Omental fat pad (tissue), 4 donors: ENCODE results near the gene GOLGA3. TPM values are rescaled to one million over a fixed set of nuclear protein-coding genes. Genes with fewer than 3 reads are reported as not detected.
"Not testable (repeated sequence)": the region's sequence is repeated elsewhere in the genome, so short reads cannot be mapped to it uniquely, and the experiment has no call there.

Source experiments
- ATAC-seq: fragments of 150-250 bp; one replicate; pipeline ENCODE4 v1.9.1; 2016; ENCODE audit warnings: mild to moderate bottlenecking, moderate library complexity; ENCODE audit not compliant: low FRiP score
- DNase-seq: peaks from one replicate; pipeline ENCODE4 v3.0.0-alpha.2; 2019; ENCODE audit warnings: low spot score
- CTCF ChIP-seq, 3 donors: fragments of 450-650 bp; IDR thresholded peaks; one replicate each; pipeline ENCODE4 v1.5.1; 2016 to 2017; ENCODE audit warnings: antibody characterized with exemption in 3 of 3, mild to moderate bottlenecking in 3 of 3, moderate library complexity in 2 of 3
- total RNA-seq, 4 donors: library from RNA; depleted of rRNA; stranded (reverse); fragments of >200 nt; gene quantifications; one replicate each; pipeline ENCODE4 v1.1.0, GENCODE V29; 2016

Gene GOLGA3
- total RNA-seq, 4 donors from 2014 or later: 55.0 to 136 (median 72.5) TPM

GRCh38 chr12:132869551-132869950 is 40.9 kb upstream of the GOLGA3 start:
- no peak for TF ChIP-seq CTCF (IDR thresholded peaks at IDR 0.05)
- no peak for ATAC-seq
- DNase-seq: no peak

- DNase-seq: no peak
- ATAC-seq: no peak
- TF ChIP-seq CTCF (IDR thresholded peaks at IDR 0.05): no peak
These were observed 37.7 kb upstream of the GOLGA3 start for GRCh38 chr12:132866251-132866828.

DNA sequence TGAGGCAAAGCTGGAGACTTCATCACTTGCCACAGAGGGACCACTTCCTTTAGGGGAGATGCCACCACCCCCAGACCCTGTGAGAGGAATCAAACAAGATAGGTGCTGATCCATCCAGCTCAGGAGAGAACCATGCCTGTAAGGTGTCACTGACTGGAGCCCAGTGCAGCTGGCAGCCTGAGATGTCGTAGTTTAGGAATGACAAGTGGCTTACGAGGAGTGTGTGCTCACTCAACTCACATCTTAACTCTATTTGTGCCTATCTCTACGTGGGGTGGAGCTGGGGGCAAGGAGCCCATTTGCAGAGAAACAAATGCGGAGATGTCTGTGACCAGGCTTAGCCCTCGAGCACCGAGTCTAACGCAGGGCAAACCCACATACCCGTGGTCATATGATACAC is 32.9 kb upstream of the GOLGA3 start:
- DNase-seq: no peak
- no peak for TF ChIP-seq CTCF (IDR thresholded peaks at IDR 0.05)
- no peak for ATAC-seq

- no peak for TF ChIP-seq CTCF (IDR thresholded peaks at IDR 0.05)
- ATAC-seq: no peak
- no peak for DNase-seq
These were observed 30.1 kb upstream of the GOLGA3 start for GRCh38 chr12:132858718-132859266.

GRCh38 chr12:132857019-132857418 is 28.4 kb upstream of the GOLGA3 start:
- not testable (repeated sequence) for ATAC-seq, DNase-seq

DNA sequence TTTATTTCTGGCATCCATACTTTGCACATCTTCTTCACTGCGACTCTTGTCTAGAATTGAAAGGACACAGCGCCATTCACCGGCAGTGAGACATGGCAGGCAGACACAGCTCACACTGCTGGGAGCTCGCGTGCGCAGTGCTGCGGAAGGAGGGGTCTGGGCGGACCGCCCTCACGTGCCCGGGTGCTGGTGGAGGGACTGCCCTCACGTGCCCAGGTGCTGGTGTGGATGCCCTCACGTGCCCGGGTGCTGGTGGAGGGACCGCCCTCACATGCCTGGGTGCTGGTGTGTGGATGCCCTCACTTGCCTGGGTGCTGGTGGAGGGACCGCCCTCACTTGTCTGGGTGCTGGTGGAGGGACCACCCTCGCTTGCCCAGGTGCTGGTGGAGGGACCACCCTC is 27.9 kb upstream of the GOLGA3 start:
- DNase-seq (no peak), ATAC-seq (no peak)
- TF ChIP-seq CTCF (IDR thresholded peaks at IDR 0.05): no peak

- not testable (repeated sequence) for DNase-seq, ATAC-seq
These were observed 26.5 kb upstream of the GOLGA3 start for GRCh38 chr12:132855211-132855610.

GRCh38 chr12:132853285-132854092 is 24.8 kb upstream of the GOLGA3 start:
- TF ChIP-seq CTCF (IDR thresholded peaks at IDR 0.05): no peak
- ATAC-seq: no peak

More at GRCh38 chr12:132853285-132854092, 24.8 kb upstream of the GOLGA3 start:
- no peak for DNase-seq
